Uterus (tissue), 4 donors: ENCODE measurements around the gene PACRG. TPM values are rescaled to one million over a fixed set of nuclear protein-coding genes. Genes with fewer than 3 reads are reported as not detected.

ENCODE experiments used
- DNase-seq, 2 donors: peaks; one replicate each; pipeline ENCODE4 v3.0.0-alpha.2; 2019 to 2020
- H3K27ac ChIP-seq, 2 donors: fragments of 200-600 bp; sonication (generic); 1 replicate in 1 of 2; 2 replicates in 1 of 2; pipeline ENCODE4 v1.5.1; 2016 to 2018
- H3K27me3 ChIP-seq, 2 donors: fragments of 200-600 bp; sonication (generic); one replicate each; pipeline ENCODE4 v1.5.1; 2018 to 2019; ENCODE audit warnings: control low read depth in 1 of 2
- H3K36me3 ChIP-seq, 2 donors: fragments of 200-600 bp; sonication (generic); one replicate each; pipeline ENCODE4 v1.5.1; 2019; ENCODE audit warnings: control low read depth in 1 of 2
- H3K4me1 ChIP-seq, 2 donors: fragments of 200-600 bp; sonication (generic); one replicate each; pipeline ENCODE4 v1.5.1; 2018 to 2019; ENCODE audit warnings: control low read depth in 1 of 2
- H3K4me3 ChIP-seq, 2 donors: fragments of 200-600 bp; sonication (generic); 1 replicate in 1 of 2; 2 replicates in 1 of 2; pipeline ENCODE4 v1.5.1; 2018 to 2019; ENCODE audit warnings: mild to moderate bottlenecking in 1 of 2
- H3K9me3 ChIP-seq, 2 donors: fragments of 200-600 bp; sonication (generic); one replicate each; pipeline ENCODE4 v1.5.1; 2019; ENCODE audit warnings: control low read depth in 1 of 2
- CTCF ChIP-seq, 4 experiments: fragments of 200-600 bp in 2 of 4; fragments of 450-650 bp in 2 of 4; sonication (generic) in 2 of 4; IDR thresholded peaks; one replicate each; pipeline ENCODE4 v1.5.1; 2016 to 2019; ENCODE audit warnings: antibody characterized with exemption in 4 of 4, mild to moderate bottlenecking in 2 of 4, moderate library complexity in 1 of 4
- POLR2A ChIP-seq, 2 donors: fragments of 450-650 bp; IDR thresholded peaks; one replicate each; pipeline ENCODE4 v1.6.1; 2016; ENCODE audit warnings: antibody characterized with exemption in 2 of 2, mild to moderate bottlenecking in 1 of 2, moderate library complexity in 1 of 2
- intact Hi-C: fragments of 100-400 bp; cut with DNase I; formaldehyde crosslinking; loops from one replicate; pipeline ENCODE4 v1.15.1; 2023; ENCODE audit warnings: low total_unique reads
- total RNA-seq, 4 donors: library from RNA; depleted of rRNA in 3 of 4; stranded (reverse); fragments of >200 nt in 3 of 4; gene quantifications; one replicate each; pipeline versions ENCODE4 v1.1.0 to v1.2.4, GENCODE V29; 2014 to 2023
- donor health status: DM: yes; HTN: yes; CAD: no.

PACRG gene
- total RNA-seq, 4 donors from 2014 or later = 4.6 to 12.3 (median 7.5) TPM

GRCh38 chr6:163014736-163015135 is 287.0 kb downstream of the PACRG start:
- no peaks in the 10 kb centered on the region for H3K4me1 ChIP-seq
- TF ChIP-seq CTCF (IDR thresholded peaks at IDR 0.05) (no peak), POLR2A (IDR thresholded peaks at IDR 0.05) (no peak)
- no peak overlapping the region for H3K27ac ChIP-seq
- no peak for DNase-seq
- H3K36me3 ChIP-seq = no peaks in the 10 kb centered on the region
- no peaks in the 10 kb centered on the region for H3K27me3 ChIP-seq
- H3K4me3 ChIP-seq = no peak overlapping the region
- intact Hi-C loops = no loop called here
- no peaks in the 10 kb centered on the region for H3K9me3 ChIP-seq

GRCh38 chr6:163017801-163018200 is 290.0 kb downstream of the PACRG start:
- H3K27ac ChIP-seq = no peak overlapping the region
- H3K4me3 ChIP-seq = no peak overlapping the region
- DNase-seq = no peak
- intact Hi-C loops = no loop called here
- TF ChIP-seq POLR2A (IDR thresholded peaks at IDR 0.05) (no peak), CTCF (IDR thresholded peaks at IDR 0.05) (no peak)
- no peaks in the 10 kb centered on the region for H3K4me1 ChIP-seq
- no peaks in the 10 kb centered on the region for H3K9me3 ChIP-seq
- no peaks in the 10 kb centered on the region for H3K27me3 ChIP-seq
- no peaks in the 10 kb centered on the region for H3K36me3 ChIP-seq

GRCh38 chr6:163019926-163020325 is 292.2 kb downstream of the PACRG start:
- H3K4me1 ChIP-seq = no peaks in the 10 kb centered on the region
- no peak overlapping the region for H3K27ac ChIP-seq
- H3K4me3 ChIP-seq = no peak overlapping the region
- intact Hi-C loops = no loop called here
- H3K9me3 ChIP-seq = no peaks in the 10 kb centered on the region
- H3K27me3 ChIP-seq = no peaks in the 10 kb centered on the region
- no peak for DNase-seq
- TF ChIP-seq POLR2A (IDR thresholded peaks at IDR 0.05) = no peak
- no peaks in the 10 kb centered on the region for H3K36me3 ChIP-seq

GRCh38 chr6:163021054-163021453 is 293.3 kb downstream of the PACRG start:
- Histone ChIP-seq H3K4me1 (no peaks in the 10 kb centered on the region), H3K9me3 (no peaks in the 10 kb centered on the region), H3K36me3 (no peaks in the 10 kb centered on the region), H3K27me3 (no peaks in the 10 kb centered on the region), H3K27ac (no peak overlapping the region), H3K4me3 (no peak overlapping the region)
- intact Hi-C loops = no loop called here
- no peak for DNase-seq
- no peak for TF ChIP-seq CTCF (IDR thresholded peaks at IDR 0.05)
- no peak for TF ChIP-seq POLR2A (IDR thresholded peaks at IDR 0.05)

GRCh38 chr6:163023700-163024099 is 295.9 kb downstream of the PACRG start:
- intact Hi-C loops = no loop called here
- Histone ChIP-seq H3K36me3 (no peaks in the 10 kb centered on the region), H3K27me3 (no peaks in the 10 kb centered on the region), H3K4me1 (no peaks in the 10 kb centered on the region), H3K4me3 (no peak overlapping the region), H3K27ac (no peak overlapping the region), H3K9me3 (no peaks in the 10 kb centered on the region)
- TF ChIP-seq CTCF (IDR thresholded peaks at IDR 0.05) (no peak), POLR2A (IDR thresholded peaks at IDR 0.05) (no peak)
- no peak for DNase-seq

GRCh38 chr6:163026893-163027292 is 299.1 kb downstream of the PACRG start:
- no peaks in the 10 kb centered on the region for H3K36me3 ChIP-seq
- H3K4me1 ChIP-seq = no peaks in the 10 kb centered on the region
- no peaks in the 10 kb centered on the region for H3K9me3 ChIP-seq
- TF ChIP-seq POLR2A (IDR thresholded peaks at IDR 0.05) (no peak), CTCF (IDR thresholded peaks at IDR 0.05) (no peak)
- no peak overlapping the region for H3K4me3 ChIP-seq
- intact Hi-C loops = no loop called here
- no peak for DNase-seq
- H3K27ac ChIP-seq = no peak overlapping the region
- no peaks in the 10 kb centered on the region for H3K27me3 ChIP-seq
